Liver (tissue), 9 donors: ENCODE results near the gene NKIRAS1. TPM values are rescaled to one million over a fixed set of nuclear protein-coding genes. Genes with fewer than 3 reads are reported as not detected.

Experiments used
- DNase-seq: peaks from one replicate; pipeline ENCODE4 v3.0.0-alpha.2; 2017; ENCODE audit warnings: low spot score
- H3K27ac ChIP-seq, 2 donors: one replicate each; pipeline ENCODE4 v1.7.0; 2013; ENCODE audit warnings: inconsistent platforms in 2 of 2, low read length in 2 of 2, control low read depth in 1 of 2, low read depth in 1 of 2, mild to moderate bottlenecking in 1 of 2
- H3K27me3 ChIP-seq, 4 donors: one replicate each; pipeline versions ENCODE4 v1.6.1 to v1.7.0; 2013; ENCODE audit warnings: low read length in 3 of 4, inconsistent platforms in 1 of 4, mild to moderate bottlenecking in 1 of 4, moderate library complexity in 1 of 4; ENCODE audit not compliant: control insufficient read depth in 4 of 4, insufficient read depth in 4 of 4
- H3K36me3 ChIP-seq, 4 donors: one replicate each; pipeline versions ENCODE4 v1.6.1 to v1.7.0; 2013; ENCODE audit warnings: low read length in 3 of 4, mild to moderate bottlenecking in 3 of 4, low read depth in 1 of 4, moderate library complexity in 1 of 4; ENCODE audit not compliant: control insufficient read depth in 4 of 4, insufficient read depth in 3 of 4
- H3K4me1 ChIP-seq, 4 donors: one replicate each; pipeline versions ENCODE4 v1.6.1 to v1.7.0; 2013; ENCODE audit warnings: low read length in 3 of 4, mild to moderate bottlenecking in 3 of 4, moderate library complexity in 1 of 4; ENCODE audit not compliant: control insufficient read depth in 4 of 4, insufficient read depth in 4 of 4
- H3K4me3 ChIP-seq, 3 donors: one replicate each; pipeline versions ENCODE4 v1.6.1 to v1.7.0; 2013; ENCODE audit warnings: low read length in 3 of 3, control low read depth in 1 of 3, low read depth in 1 of 3, mild to moderate bottlenecking in 1 of 3
- H3K9ac ChIP-seq, 2 donors: one replicate each; pipeline ENCODE4 v1.7.0; 2013; ENCODE audit warnings: low read length in 2 of 2, mild to moderate bottlenecking in 2 of 2, moderate library complexity in 2 of 2, control low read depth in 1 of 2, low read depth in 1 of 2
- H3K9me3 ChIP-seq, 4 donors: one replicate each; pipeline versions ENCODE4 v1.6.1 to v1.7.0; 2013; ENCODE audit warnings: low read length in 3 of 4; ENCODE audit not compliant: control insufficient read depth in 4 of 4
- ATF3 ChIP-seq: IDR thresholded peaks from 2 replicates; pipeline ENCODE4 v1.6.1; 2016; ENCODE audit warnings: antibody characterized with exemption
- CTCF ChIP-seq: fragments of 150-350 bp; IDR thresholded peaks from 2 replicates; pipeline ENCODE4 v1.5.1; 2017; ENCODE audit warnings: improper control_type of control experiment, low read depth, low read length; ENCODE audit not compliant: missing input control
- EGR1 ChIP-seq, 2 donors: IDR thresholded peaks; 2 replicates each; pipeline ENCODE4 v1.6.1; 2016 to 2018; ENCODE audit warnings: antibody characterized with exemption in 2 of 2, low read depth in 2 of 2
- FOXA1 ChIP-seq: IDR thresholded peaks from 2 replicates; pipeline ENCODE4 v1.6.1; 2016; ENCODE audit warnings: antibody characterized with exemption
- FOXA2 ChIP-seq: IDR thresholded peaks from 2 replicates; pipeline ENCODE4 v1.6.1; 2016; ENCODE audit warnings: antibody characterized with exemption
- GABPA ChIP-seq, 2 donors: IDR thresholded peaks in 1 of 2; conservative IDR thresholded peaks in 1 of 2; 2 replicates each; pipeline ENCODE4 v1.6.1; 2016; ENCODE audit warnings: antibody characterized with exemption in 2 of 2, mild to moderate bottlenecking in 1 of 2, moderate library complexity in 1 of 2
- HNF4G ChIP-seq: IDR thresholded peaks from 2 replicates; pipeline ENCODE4 v1.6.1; 2016; ENCODE audit warnings: antibody characterized with exemption
- MAX ChIP-seq: IDR thresholded peaks from 2 replicates; pipeline ENCODE4 v1.6.1; 2016; ENCODE audit warnings: antibody characterized with exemption
- NR2F2 ChIP-seq: IDR thresholded peaks from 2 replicates; pipeline ENCODE4 v1.6.1; 2016; ENCODE audit warnings: antibody characterized with exemption
- RAD21 ChIP-seq, 2 donors: IDR thresholded peaks; 2 replicates each; pipeline ENCODE4 v1.6.1; 2016; ENCODE audit warnings: antibody characterized with exemption in 2 of 2, mild to moderate bottlenecking in 2 of 2
- REST ChIP-seq: IDR thresholded peaks from 2 replicates; pipeline ENCODE4 v1.6.1; 2016; ENCODE audit warnings: antibody characterized with exemption, mild to moderate bottlenecking
- RXRA ChIP-seq, 2 donors: IDR thresholded peaks; 2 replicates each; pipeline ENCODE4 v1.6.1; 2017 to 2018; ENCODE audit warnings: antibody characterized with exemption in 2 of 2, mild to moderate bottlenecking in 1 of 2
- SP1 ChIP-seq: IDR thresholded peaks from 2 replicates; pipeline ENCODE4 v1.6.1; 2018; ENCODE audit warnings: antibody characterized with exemption, mild to moderate bottlenecking
- TAF1 ChIP-seq: conservative IDR thresholded peaks from 2 replicates; pipeline ENCODE4 v1.6.1; 2016; ENCODE audit warnings: antibody characterized with exemption, mild to moderate bottlenecking
- YY1 ChIP-seq: IDR thresholded peaks from 2 replicates; pipeline ENCODE4 v1.6.1; 2016; ENCODE audit warnings: antibody characterized with exemption, mild to moderate bottlenecking
- WGBS: extraction: QIAGEN DNeasy Blood & Tissue Kit; methylation state at CpG from one replicate; pipeline ENCODE4 v1.1.7; 2013; 5-methylcytosine and 5-hydroxymethylcytosine counted together
- polyA plus RNA-seq, 2 donors: library from polyadenylated mRNA; stranded (reverse) in 1 of 2; unstranded in 1 of 2; fragments of 200-250 nt in 1 of 2; fragments of >200 nt in 1 of 2; fragmentation: Nextera tagmentation in 1 of 2; extraction: Ambion mirVana in 1 of 2; gene quantifications; one replicate each; pipeline versions ENCODE4 v1.2.1 to v1.2.3, GENCODE V29; 2013 to 2015
- total RNA-seq, 2 donors: library from RNA; depleted of rRNA; stranded (reverse); fragments of >200 nt; gene quantifications; one replicate each; pipeline ENCODE4 v1.2.3, GENCODE V29; 2014
- donor health status: healthy.
- donor health status: healthy.
- donor health status: healthy.
- donor health status: healthy.
- donor health status: healthy.

NKIRAS1 gene
- total and polyA plus RNA-seq, 4 donors: 4.6 to 12.6 (median 8.4) TPM

GRCh38 chr3:23964537-23965235, 47.9 kb upstream of the NKIRAS1 start:
- Histone ChIP-seq H3K9me3 (no peaks in the 10 kb centered on the region), H3K4me1 (no peaks in the 10 kb centered on the region), H3K36me3 (peaks cover 9 to 63% (median 31%) of the 10 kb centered on the region in 4 donors), H3K9ac (no peak overlapping the region), H3K27ac (no peak overlapping the region), H3K27me3 (no peaks in the 10 kb centered on the region), H3K4me3 (no peak overlapping the region)
- DNase-seq: no peak
- TF ChIP-seq ATF3 (no peak), YY1 (no peak), NR2F2 (no peak), EGR1 (IDR thresholded peaks at IDR 0.05; ENCODE audit: low read depth in 2 of 2) (no peak), TAF1 (no peak), FOXA2 (no peak), CTCF (no peak), GABPA (IDR thresholded peaks at IDR 0.05 in 1 of 2, conservative IDR thresholded peaks at IDR 0.05 in 1 of 2) (no peak), MAX (no peak), FOXA1 (no peak), RAD21 (IDR thresholded peaks at IDR 0.05) (no peak)
- 95% methylated on average over 3 of the region's 3 CpGs for WGBS

DNA sequence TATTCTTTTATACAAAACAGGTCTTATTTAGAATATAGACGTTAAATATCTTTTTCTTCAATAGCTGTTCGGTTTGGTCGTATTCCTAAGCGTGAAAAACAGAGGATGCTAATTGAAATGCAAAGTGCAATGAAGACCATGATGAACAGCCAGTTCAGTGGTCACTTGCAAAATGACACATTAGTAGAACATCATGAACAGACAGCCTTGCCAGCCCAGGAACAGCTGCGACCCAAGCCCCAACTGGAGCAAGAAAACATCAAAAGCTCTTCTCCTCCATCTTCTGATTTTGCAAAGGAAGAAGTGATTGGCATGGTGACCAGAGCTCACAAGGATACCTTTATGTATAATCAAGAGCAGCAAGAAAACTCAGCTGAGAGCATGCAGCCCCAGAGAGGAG, 45.1 kb upstream of the NKIRAS1 start:
- H3K4me1 ChIP-seq: no peaks in the 10 kb centered on the region
- H3K36me3 ChIP-seq: peaks cover 8 to 54% (median 24%) of the 10 kb centered on the region in 4 donors
- no peak overlapping the region for H3K4me3 ChIP-seq
- no peak for TF ChIP-seq CTCF
- no peak for TF ChIP-seq SP1
- TF ChIP-seq FOXA2: no peak
- no peak for TF ChIP-seq RXRA (IDR thresholded peaks at IDR 0.05)
- TF ChIP-seq TAF1: no peak
- TF ChIP-seq NR2F2: no peak
- TF ChIP-seq FOXA1: no peak
- no peak for TF ChIP-seq HNF4G
- no peak for TF ChIP-seq EGR1 (IDR thresholded peaks at IDR 0.05; ENCODE audit: low read depth in 2 of 2)
- no peak for TF ChIP-seq REST
- DNase-seq: no peak
- no peaks in the 10 kb centered on the region for H3K9me3 ChIP-seq
- no peak overlapping the region for H3K27ac ChIP-seq
- no peak overlapping the region for H3K9ac ChIP-seq
- WGBS: 97% methylated on average over 5 of the region's 5 CpGs
- no peaks in the 10 kb centered on the region for H3K27me3 ChIP-seq
